Nephron progenitor cell (in vitro differentiated cells): ENCODE data around the gene ZEB1.

Experiments used
- DNase-seq: peaks from one replicate; pipeline ENCODE4 v3.0.0; 2021
- H3K27ac Mint-ChIP-seq: 2 replicates; pipeline ENCODE4 v1.8.0; 2021; ENCODE audit warnings: mild to moderate bottlenecking, moderate library complexity, mixed read lengths
- H3K27me3 Mint-ChIP-seq: 2 replicates; pipeline ENCODE4 v1.8.0; 2021; ENCODE audit warnings: mild to moderate bottlenecking, low read depth, mixed read lengths; ENCODE audit not compliant: poor library complexity
- H3K36me3 Mint-ChIP-seq: 2 replicates; pipeline ENCODE4 v1.8.0; 2021; ENCODE audit warnings: low read depth, mixed read lengths
- H3K4me1 Mint-ChIP-seq: 2 replicates; pipeline ENCODE4 v1.8.0; 2021; ENCODE audit warnings: mixed read lengths
- H3K4me3 Mint-ChIP-seq: 2 replicates; pipeline ENCODE4 v1.8.0; 2021; ENCODE audit warnings: mild to moderate bottlenecking, moderate library complexity, mixed read lengths
- H3K9me3 Mint-ChIP-seq: 2 replicates; pipeline ENCODE4 v1.8.0; 2021; ENCODE audit warnings: mild to moderate bottlenecking, moderate library complexity, mixed read lengths
- CTCF ChIP-seq: fragments of 200-600 bp; sonication (generic); IDR thresholded peaks from 2 replicates; pipeline ENCODE4 v1.5.0; 2021; ENCODE audit warnings: antibody characterized with exemption

Gene ZEB1

GRCh38 chr10:31341552-31341951, 22.5 kb downstream of the ZEB1 start:
- no peaks in the 10 kb centered on the region for H3K27me3 Mint-ChIP-seq
- TF ChIP-seq CTCF: no peak
- DNase-seq: no peak
- no peaks in the 10 kb centered on the region for H3K4me1 Mint-ChIP-seq
- no peaks in the 10 kb centered on the region for H3K36me3 Mint-ChIP-seq
- H3K9me3 Mint-ChIP-seq: no peaks in the 10 kb centered on the region
- H3K27ac Mint-ChIP-seq: no peak overlapping the region
- no peak overlapping the region for H3K4me3 Mint-ChIP-seq

GRCh38 chr10:31343009-31343408, 24.0 kb downstream of the ZEB1 start:
- DNase-seq: no peak
- TF ChIP-seq CTCF: no peak
- Mint-ChIP-seq H3K9me3 (no peaks in the 10 kb centered on the region), H3K27ac (no peak overlapping the region), H3K27me3 (no peaks in the 10 kb centered on the region), H3K4me1 (no peaks in the 10 kb centered on the region), H3K4me3 (no peak overlapping the region), H3K36me3 (no peaks in the 10 kb centered on the region)

- Mint-ChIP-seq H3K4me1 (no peaks in the 10 kb centered on the region), H3K27ac (no peak overlapping the region), H3K36me3 (no peaks in the 10 kb centered on the region), H3K4me3 (no peak overlapping the region), H3K9me3 (no peaks in the 10 kb centered on the region), H3K27me3 (no peaks in the 10 kb centered on the region)
- no peak for TF ChIP-seq CTCF
- DNase-seq: no peak
These were observed 24.5 kb downstream of the ZEB1 start for GRCh38 chr10:31343551-31343950.

- H3K27ac Mint-ChIP-seq: no peak overlapping the region
- no peak overlapping the region for H3K4me3 Mint-ChIP-seq
- H3K4me1 Mint-ChIP-seq: no peaks in the 10 kb centered on the region
- H3K27me3 Mint-ChIP-seq: no peaks in the 10 kb centered on the region
- H3K36me3 Mint-ChIP-seq: no peaks in the 10 kb centered on the region
- DNase-seq: no peak
- TF ChIP-seq CTCF: no peak
- no peaks in the 10 kb centered on the region for H3K9me3 Mint-ChIP-seq
These were observed 26.9 kb downstream of the ZEB1 start for GRCh38 chr10:31345886-31346285.

GRCh38 chr10:31346953-31347352, 27.9 kb downstream of the ZEB1 start:
- DNase-seq: no peak
- H3K27ac Mint-ChIP-seq: no peak overlapping the region
- H3K27me3 Mint-ChIP-seq: no peaks in the 10 kb centered on the region
- no peaks in the 10 kb centered on the region for H3K9me3 Mint-ChIP-seq
- H3K4me1 Mint-ChIP-seq: no peaks in the 10 kb centered on the region
- H3K36me3 Mint-ChIP-seq: no peaks in the 10 kb centered on the region
- no peak overlapping the region for H3K4me3 Mint-ChIP-seq
- TF ChIP-seq CTCF: no peak

- DNase-seq: no peak
- H3K36me3 Mint-ChIP-seq: no peaks in the 10 kb centered on the region
- no peaks in the 10 kb centered on the region for H3K9me3 Mint-ChIP-seq
- no peak overlapping the region for H3K4me3 Mint-ChIP-seq
- H3K27ac Mint-ChIP-seq: no peak overlapping the region
- no peaks in the 10 kb centered on the region for H3K4me1 Mint-ChIP-seq
- no peaks in the 10 kb centered on the region for H3K27me3 Mint-ChIP-seq
- TF ChIP-seq CTCF: no peak
These were observed 28.7 kb downstream of the ZEB1 start for GRCh38 chr10:31347705-31348104.
